ENCODE results near the gene GRM8.

Gene GRM8

GRCh38 chr7:126524967-126525366, 727.8 kb downstream of the GRM8 start (continued):
- no peak for TF ChIP-seq CREB5 (CRISPR knock-in tag; IDR thresholded peaks at IDR 0.05; ENCODE audit: low read depth)

GRCh38 chr7:126511046-126511445, 741.7 kb downstream of the GRM8 start:
- ATAC-seq: no peak
- no peak for TF ChIP-seq SNAI2 (CRISPR knock-in tag; IDR thresholded peaks at IDR 0.05)
- no peak for TF ChIP-seq POU6F1 (CRISPR knock-in tag; IDR thresholded peaks at IDR 0.05; ENCODE audit: borderline replicate concordance, low read depth)
- TF ChIP-seq CSDC2 (CRISPR knock-in tag; IDR thresholded peaks at IDR 0.05): no peak
- TF ChIP-seq CREB5 (CRISPR knock-in tag; IDR thresholded peaks at IDR 0.05; ENCODE audit: low read depth): no peak
- TF ChIP-seq PATZ1 (CRISPR knock-in tag; IDR thresholded peaks at IDR 0.05; ENCODE audit: borderline replicate concordance): no peak
- no peak for TF ChIP-seq ZFP3 (CRISPR knock-in tag; IDR thresholded peaks at IDR 0.05)
- TF ChIP-seq GLIS3 (CRISPR knock-in tag; IDR thresholded peaks at IDR 0.05): no peak
- TF ChIP-seq ESRRG (CRISPR knock-in tag; IDR thresholded peaks at IDR 0.05): no peak
- no peak for TF ChIP-seq PPARA (CRISPR knock-in tag; IDR thresholded peaks at IDR 0.05; ENCODE audit: borderline replicate concordance)
- TF ChIP-seq ZNF70 (CRISPR knock-in tag; IDR thresholded peaks at IDR 0.05): no peak

- TF ChIP-seq GLIS3 (CRISPR knock-in tag; IDR thresholded peaks at IDR 0.05) (no peak), TCF4 (CRISPR knock-in tag; IDR thresholded peaks at IDR 0.05; ENCODE audit: borderline replicate concordance) (no peak), ESRRG (CRISPR knock-in tag; IDR thresholded peaks at IDR 0.05) (no peak), ZFP3 (CRISPR knock-in tag; IDR thresholded peaks at IDR 0.05) (no peak), ZNF565 (CRISPR knock-in tag; conservative IDR thresholded peaks at IDR 0.05; ENCODE audit: low read depth) (no peak), TSHZ2 (CRISPR knock-in tag; IDR thresholded peaks at IDR 0.05) (no peak), ZNF70 (CRISPR knock-in tag; IDR thresholded peaks at IDR 0.05) (no peak), RARB (CRISPR knock-in tag; IDR thresholded peaks at IDR 0.05) (no peak), ZNF8 (CRISPR knock-in tag; IDR thresholded peaks at IDR 0.05) (no peak), CREB5 (CRISPR knock-in tag; IDR thresholded peaks at IDR 0.05; ENCODE audit: low read depth) (no peak), CSRNP3 (CRISPR knock-in tag; IDR thresholded peaks at IDR 0.05) (no peak), ARNTL (CRISPR knock-in tag; IDR thresholded peaks at IDR 0.05; ENCODE audit: borderline replicate concordance, low read depth) (no peak)
- no peak for ATAC-seq
Observed at GRCh38 chr7:126501617-126502016, 751.1 kb downstream of the GRM8 start.
